Measurements from ENCODE around the gene PLCXD3.

PLCXD3 gene

DNA sequence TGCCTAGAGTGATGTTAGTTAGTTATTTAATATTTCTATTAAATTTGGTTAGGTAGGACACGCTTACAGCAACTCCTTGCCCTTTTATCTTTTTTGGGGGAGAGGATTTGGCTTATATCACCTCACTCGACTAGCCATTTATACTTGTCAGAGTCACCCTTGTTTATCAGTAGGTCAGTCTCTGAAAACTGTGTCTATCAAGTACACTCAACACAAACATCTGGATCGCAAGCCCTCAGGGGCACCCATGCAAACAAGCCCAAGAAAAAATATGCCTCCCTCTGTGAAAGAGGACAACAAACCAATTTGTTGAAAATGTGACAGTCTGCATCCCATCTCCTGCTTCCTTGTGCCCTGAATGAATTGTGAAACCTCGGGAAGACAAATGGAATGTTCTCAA lies 139.9 kb downstream of the PLCXD3 start:
- Histone ChIP-seq H3K27me3 (ENCODE audit: control insufficient read depth, insufficient read depth, low read length) (no peaks in the 10 kb centered on the region), H3K27ac (ENCODE audit: low read length) (no peak overlapping the region), H3K4me3 (ENCODE audit: low read length) (no peak overlapping the region), H3K36me3 (ENCODE audit: control insufficient read depth, low read depth, low read length) (no peaks in the 10 kb centered on the region), H3K9me3 (ENCODE audit: control insufficient read depth, low read depth, low read length) (no peaks in the 10 kb centered on the region), H3K4me1 (ENCODE audit: control insufficient read depth, low read depth, low read length) (no peaks in the 10 kb centered on the region), H3K9ac (ENCODE audit: low read length) (no peak overlapping the region)

- no peaks in the 10 kb centered on the region for H3K9me3 ChIP-seq (ENCODE audit: control insufficient read depth, low read depth, low read length)
- no peaks in the 10 kb centered on the region for H3K27me3 ChIP-seq (ENCODE audit: control insufficient read depth, insufficient read depth, low read length)
- no peak overlapping the region for H3K9ac ChIP-seq (ENCODE audit: low read length)
- H3K4me1 ChIP-seq (ENCODE audit: control insufficient read depth, low read depth, low read length) = no peaks in the 10 kb centered on the region
- H3K27ac ChIP-seq (ENCODE audit: low read length) = no peak overlapping the region
- no peak overlapping the region for H3K4me3 ChIP-seq (ENCODE audit: low read length)
- no peaks in the 10 kb centered on the region for H3K36me3 ChIP-seq (ENCODE audit: control insufficient read depth, low read depth, low read length)
Measured at GRCh38 chr5:41369799-41370198, 140.6 kb downstream of the PLCXD3 start.

- Histone ChIP-seq H3K9me3 (ENCODE audit: control insufficient read depth, low read depth, low read length) (no peaks in the 10 kb centered on the region), H3K36me3 (ENCODE audit: control insufficient read depth, low read depth, low read length) (no peaks in the 10 kb centered on the region), H3K4me1 (ENCODE audit: control insufficient read depth, low read depth, low read length) (no peaks in the 10 kb centered on the region), H3K4me3 (ENCODE audit: low read length) (no peak overlapping the region), H3K27ac (ENCODE audit: low read length) (no peak overlapping the region), H3K9ac (ENCODE audit: low read length) (no peak overlapping the region), H3K27me3 (ENCODE audit: control insufficient read depth, insufficient read depth, low read length) (no peaks in the 10 kb centered on the region)
Measured at GRCh38 chr5:41368158-41368557, 142.2 kb downstream of the PLCXD3 start.

DNA sequence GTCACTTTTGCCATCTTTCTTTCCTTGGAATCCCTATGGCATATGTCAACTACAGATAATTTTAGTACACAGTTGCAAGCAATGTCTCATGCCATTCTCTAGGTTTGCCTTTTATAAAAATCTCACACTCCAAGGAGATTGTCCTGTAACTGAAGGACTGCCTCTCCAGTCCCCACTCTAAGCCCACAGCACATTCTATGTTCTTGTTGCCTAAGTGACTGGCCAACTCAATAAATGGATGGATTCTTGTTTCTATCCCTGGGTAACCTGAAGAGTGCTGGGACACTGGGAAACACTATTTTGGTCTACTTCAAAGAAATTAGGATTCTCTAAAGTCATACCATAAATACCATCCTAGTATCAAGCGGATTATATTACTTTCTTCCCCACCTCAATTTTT lies 145.0 kb downstream of the PLCXD3 start:
- no peaks in the 10 kb centered on the region for H3K27me3 ChIP-seq (ENCODE audit: control insufficient read depth, insufficient read depth, low read length)
- no peak overlapping the region for H3K27ac ChIP-seq (ENCODE audit: low read length)
- H3K9me3 ChIP-seq (ENCODE audit: control insufficient read depth, low read depth, low read length) = no peaks in the 10 kb centered on the region
- no peaks in the 10 kb centered on the region for H3K36me3 ChIP-seq (ENCODE audit: control insufficient read depth, low read depth, low read length)
- H3K9ac ChIP-seq (ENCODE audit: low read length) = no peak overlapping the region
- H3K4me1 ChIP-seq (ENCODE audit: control insufficient read depth, low read depth, low read length) = no peaks in the 10 kb centered on the region
- no peak overlapping the region for H3K4me3 ChIP-seq (ENCODE audit: low read length)

DNA sequence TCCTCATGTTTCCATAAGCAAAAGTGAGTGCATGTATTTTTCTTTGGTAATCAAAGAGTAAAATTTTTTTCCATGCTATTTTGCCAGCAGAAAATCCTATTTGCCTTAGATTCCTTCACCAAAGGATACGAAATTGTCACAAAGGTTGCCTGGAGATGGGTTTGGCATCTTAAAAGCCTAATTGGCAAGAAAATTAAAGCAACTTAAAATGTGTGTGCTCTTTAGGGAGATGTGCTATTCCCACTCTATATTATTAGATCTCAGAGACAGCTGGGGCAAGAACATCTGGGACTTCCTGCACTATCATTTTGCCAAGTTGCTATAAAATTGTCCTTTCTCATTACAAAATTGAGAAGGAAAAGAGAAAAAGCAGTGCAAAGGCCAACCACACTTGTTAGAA lies 146.1 kb downstream of the PLCXD3 start:
- Histone ChIP-seq H3K4me1 (ENCODE audit: control insufficient read depth, low read depth, low read length) (no peaks in the 10 kb centered on the region), H3K4me3 (ENCODE audit: low read length) (no peak overlapping the region), H3K9me3 (ENCODE audit: control insufficient read depth, low read depth, low read length) (no peaks in the 10 kb centered on the region), H3K27ac (ENCODE audit: low read length) (no peak overlapping the region), H3K27me3 (ENCODE audit: control insufficient read depth, insufficient read depth, low read length) (no peaks in the 10 kb centered on the region), H3K36me3 (ENCODE audit: control insufficient read depth, low read depth, low read length) (no peaks in the 10 kb centered on the region), H3K9ac (ENCODE audit: low read length) (no peak overlapping the region)

DNA sequence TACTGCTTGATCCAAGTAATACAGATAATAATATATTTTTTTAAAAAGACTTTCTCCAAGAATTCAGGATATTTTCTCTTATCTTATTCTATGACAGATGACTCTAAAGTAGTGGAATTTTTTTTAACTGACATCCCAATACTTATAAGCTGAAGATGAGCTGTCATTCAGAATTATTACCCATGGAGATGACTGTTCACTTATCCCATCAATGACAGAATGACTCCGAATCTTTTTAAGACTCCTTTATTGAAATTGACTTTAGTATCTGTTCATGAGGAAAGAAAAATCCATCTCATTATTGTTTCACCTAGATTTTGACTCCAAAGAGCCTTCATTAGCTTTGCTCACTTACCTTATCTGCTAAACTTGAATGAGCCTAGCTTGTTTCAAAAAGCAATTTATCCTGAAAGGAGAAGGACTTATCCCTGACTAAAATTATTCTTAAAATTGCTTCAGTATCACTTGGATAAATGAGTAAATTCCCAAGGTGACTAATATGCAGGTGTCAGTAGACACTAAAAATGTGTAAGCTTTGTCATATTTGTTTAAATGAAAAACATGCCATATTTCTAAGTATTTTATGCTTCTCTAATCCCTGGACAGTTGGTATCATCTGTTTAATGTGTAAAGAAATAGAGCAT lies 146.9 kb downstream of the PLCXD3 start:
- no peak overlapping the region for H3K27ac ChIP-seq (ENCODE audit: low read length)
- no peak overlapping the region for H3K9ac ChIP-seq (ENCODE audit: low read length)
- no peaks in the 10 kb centered on the region for H3K9me3 ChIP-seq (ENCODE audit: control insufficient read depth, low read depth, low read length)
- H3K4me1 ChIP-seq (ENCODE audit: control insufficient read depth, low read depth, low read length) = no peaks in the 10 kb centered on the region
- no peak overlapping the region for H3K4me3 ChIP-seq (ENCODE audit: low read length)
- no peaks in the 10 kb centered on the region for H3K36me3 ChIP-seq (ENCODE audit: control insufficient read depth, low read depth, low read length)
- no peaks in the 10 kb centered on the region for H3K27me3 ChIP-seq (ENCODE audit: control insufficient read depth, insufficient read depth, low read length)

GRCh38 chr5:41356786-41357185 lies 153.6 kb downstream of the PLCXD3 start:
- Histone ChIP-seq H3K27me3 (ENCODE audit: control insufficient read depth, insufficient read depth, low read length) (no peaks in the 10 kb centered on the region), H3K4me1 (ENCODE audit: control insufficient read depth, low read depth, low read length) (peaks cover 3% of the 10 kb centered on the region), H3K4me3 (ENCODE audit: low read length) (no peak overlapping the region), H3K36me3 (ENCODE audit: control insufficient read depth, low read depth, low read length) (no peaks in the 10 kb centered on the region), H3K9me3 (ENCODE audit: control insufficient read depth, low read depth, low read length) (no peaks in the 10 kb centered on the region), H3K9ac (ENCODE audit: low read length) (no peak overlapping the region), H3K27ac (ENCODE audit: low read length) (no peak overlapping the region)

- Histone ChIP-seq H3K27me3 (ENCODE audit: control insufficient read depth, insufficient read depth, low read length) (no peaks in the 10 kb centered on the region), H3K4me1 (ENCODE audit: control insufficient read depth, low read depth, low read length) (no peaks in the 10 kb centered on the region), H3K9ac (ENCODE audit: low read length) (no peak overlapping the region), H3K4me3 (ENCODE audit: low read length) (no peak overlapping the region), H3K27ac (ENCODE audit: low read length) (no peak overlapping the region), H3K36me3 (ENCODE audit: control insufficient read depth, low read depth, low read length) (no peaks in the 10 kb centered on the region), H3K9me3 (ENCODE audit: control insufficient read depth, low read depth, low read length) (no peaks in the 10 kb centered on the region)
Measured at GRCh38 chr5:41349846-41350245, 160.6 kb downstream of the PLCXD3 start.

DNA sequence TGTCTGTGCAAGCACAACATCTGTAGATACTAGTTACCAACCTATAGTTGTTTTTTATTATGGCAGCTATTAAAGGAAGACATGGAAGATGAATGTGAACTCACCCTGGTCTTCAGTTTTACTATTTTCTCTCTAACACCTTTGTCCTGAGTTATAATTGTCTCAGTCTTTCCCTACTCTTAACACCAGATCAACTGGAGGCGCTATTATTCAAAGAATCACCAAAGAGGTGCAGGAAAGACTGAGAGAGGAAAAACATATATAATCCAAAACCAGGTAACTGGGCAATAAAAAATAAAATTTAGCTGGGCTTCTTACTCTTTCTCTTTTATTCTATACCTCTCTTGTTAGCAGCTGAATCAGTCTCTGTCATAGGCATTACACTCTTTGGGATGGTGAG lies 162.8 kb downstream of the PLCXD3 start:
- no peaks in the 10 kb centered on the region for H3K36me3 ChIP-seq (ENCODE audit: control insufficient read depth, low read depth, low read length)
- no peaks in the 10 kb centered on the region for H3K4me1 ChIP-seq (ENCODE audit: control insufficient read depth, low read depth, low read length)
- no peaks in the 10 kb centered on the region for H3K9me3 ChIP-seq (ENCODE audit: control insufficient read depth, low read depth, low read length)
- no peak overlapping the region for H3K9ac ChIP-seq (ENCODE audit: low read length)
- no peak overlapping the region for H3K4me3 ChIP-seq (ENCODE audit: low read length)
- H3K27me3 ChIP-seq (ENCODE audit: control insufficient read depth, insufficient read depth, low read length) = no peaks in the 10 kb centered on the region
- no peak overlapping the region for H3K27ac ChIP-seq (ENCODE audit: low read length)

DNA sequence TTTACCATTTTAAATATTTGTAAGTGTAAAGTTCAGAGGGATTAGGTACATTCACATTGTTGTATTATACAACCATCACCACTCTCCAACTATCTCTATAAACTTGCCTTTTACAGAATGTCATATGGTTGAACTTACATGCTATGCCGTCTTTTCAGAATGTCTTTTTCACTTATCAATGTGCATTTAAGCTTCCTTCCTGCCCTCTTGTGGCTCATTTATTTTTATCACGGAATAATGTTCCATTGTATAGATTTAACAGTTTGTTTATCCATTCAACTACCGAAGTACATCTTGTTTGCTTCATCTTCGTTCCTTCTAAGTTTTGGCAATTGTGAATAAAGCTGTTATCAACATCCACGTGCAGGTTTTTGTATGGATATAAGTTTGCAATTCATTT lies 163.8 kb downstream of the PLCXD3 start:
- Histone ChIP-seq H3K36me3 (ENCODE audit: control insufficient read depth, low read depth, low read length) (no peaks in the 10 kb centered on the region), H3K9me3 (ENCODE audit: control insufficient read depth, low read depth, low read length) (no peaks in the 10 kb centered on the region), H3K4me1 (ENCODE audit: control insufficient read depth, low read depth, low read length) (no peaks in the 10 kb centered on the region), H3K4me3 (ENCODE audit: low read length) (no peak overlapping the region), H3K27me3 (ENCODE audit: control insufficient read depth, insufficient read depth, low read length) (no peaks in the 10 kb centered on the region), H3K27ac (ENCODE audit: low read length) (no peak overlapping the region), H3K9ac (ENCODE audit: low read length) (no peak overlapping the region)

- Histone ChIP-seq H3K36me3 (ENCODE audit: control insufficient read depth, low read depth, low read length) (no peaks in the 10 kb centered on the region), H3K27ac (ENCODE audit: low read length) (no peak overlapping the region), H3K4me3 (ENCODE audit: low read length) (no peak overlapping the region), H3K9ac (ENCODE audit: low read length) (no peak overlapping the region), H3K9me3 (ENCODE audit: control insufficient read depth, low read depth, low read length) (no peaks in the 10 kb centered on the region), H3K4me1 (ENCODE audit: control insufficient read depth, low read depth, low read length) (no peaks in the 10 kb centered on the region), H3K27me3 (ENCODE audit: control insufficient read depth, insufficient read depth, low read length) (no peaks in the 10 kb centered on the region)
Measured at GRCh38 chr5:41345295-41345694, 165.1 kb downstream of the PLCXD3 start.

GRCh38 chr5:41339339-41339738 lies 171.1 kb downstream of the PLCXD3 start:
- Histone ChIP-seq H3K9me3 (ENCODE audit: control insufficient read depth, low read depth, low read length) (no peaks in the 10 kb centered on the region), H3K4me1 (ENCODE audit: control insufficient read depth, low read depth, low read length) (peaks cover 10% of the 10 kb centered on the region), H3K27ac (ENCODE audit: low read length) (no peak overlapping the region), H3K36me3 (ENCODE audit: control insufficient read depth, low read depth, low read length) (no peaks in the 10 kb centered on the region), H3K27me3 (ENCODE audit: control insufficient read depth, insufficient read depth, low read length) (no peaks in the 10 kb centered on the region), H3K4me3 (ENCODE audit: low read length) (no peak overlapping the region), H3K9ac (ENCODE audit: low read length) (no peak overlapping the region)

Measured in iPS-18a (cell line).